ENCODE measurements around the gene KIF13A.
"Not testable (repeated sequence)": the region's sequence is repeated elsewhere in the genome, so short reads cannot be mapped to it uniquely, and the experiment has no call there.

- TF ChIP-seq CTCF (IDR thresholded peaks at IDR 0.05; ENCODE audit: insufficient read depth, low read depth, low read length); EZH2 (IDR thresholded peaks at IDR 0.05; ENCODE audit: insufficient read depth, low read length): not testable (repeated sequence)
Measured at GRCh38 chr6:17976258-17976657, 11.2 kb downstream of the KIF13A start.
